K562 (cell line): ENCODE results near the gene ZNF521. TPM values are rescaled to one million over a fixed set of nuclear protein-coding genes. Genes with fewer than 3 reads are reported as not detected.

Experiments
- CEBPB ChIP-seq: fragments of 450-650 bp; IDR thresholded peaks from 2 replicates; pipeline ENCODE4 v1.6.1; 2016; ENCODE audit warnings: missing genetic modification characterization, missing compliant biosample characterization
- CHD4 ChIP-seq: fragments of 200-600 bp; sonication (generic); IDR thresholded peaks from 3 replicates; pipeline ENCODE4 v1.6.1; 2012; ENCODE audit warnings: low read depth, mild to moderate bottlenecking, mixed read lengths, low read length, inconsistent platforms; ENCODE audit not compliant: insufficient read depth, insufficient replicate concordance, poor library complexity, severe bottlenecking
- GABPA ChIP-seq: fragments of 200-800 bp; sonication (Bioruptor generic); conservative IDR thresholded peaks from 2 replicates; pipeline ENCODE4 v1.6.1; 2016; ENCODE audit warnings: low read depth, missing genetic modification characterization, missing compliant biosample characterization
- ID3 ChIP-seq, 2 experiments: fragments of 250-450 bp in 1 of 2; fragments of 450-650 bp in 1 of 2; sonication (Bioruptor Pico) in 1 of 2; IDR thresholded peaks; 2 replicates each; pipeline versions ENCODE4 v1.6.1 to v1.8.0; 2016 to 2021; ENCODE audit warnings: mild to moderate bottlenecking in 2 of 2, moderate library complexity in 2 of 2, missing compliant biosample characterization in 1 of 2, missing genetic modification characterization in 1 of 2
- KDM4B ChIP-seq, 2 experiments: fragments of 450-650 bp in 1 of 2; sonication (generic) in 1 of 2; IDR thresholded peaks; 2 replicates each; pipeline ENCODE4 v1.6.1; 2016 to 2017; ENCODE audit warnings: borderline replicate concordance in 2 of 2, antibody characterized with exemption in 1 of 2, low read depth in 1 of 2, mild to moderate bottlenecking in 1 of 2
- SIX5 ChIP-seq, 2 experiments: IDR thresholded peaks; 2 replicates each; pipeline ENCODE4 v1.6.1; 2011; ENCODE audit warnings: low read length in 2 of 2, borderline replicate concordance in 1 of 2, low read depth in 1 of 2, mild to moderate bottlenecking in 1 of 2, moderate library complexity in 1 of 2; ENCODE audit not compliant: insufficient read depth in 1 of 2
- ZNF23 ChIP-seq: fragments of 250-450 bp; sonication (Bioruptor Pico); IDR thresholded peaks from 2 replicates; pipeline ENCODE4 v1.4.0; 2020; ENCODE audit warnings: mild to moderate bottlenecking
- ZNF41 ChIP-seq: fragments of 250-450 bp; sonication (Bioruptor Pico); conservative IDR thresholded peaks from 2 replicates; pipeline ENCODE4 v1.4.0; 2020; ENCODE audit warnings: mild to moderate bottlenecking
- ZNF431 ChIP-seq: sonication (generic); formaldehyde crosslinking; IDR thresholded peaks from 2 replicates; pipeline ENCODE4 v1.8.0; 2022; ENCODE audit warnings: mild to moderate bottlenecking, missing genetic modification reagents
- ZNF584 ChIP-seq: fragments of 200-800 bp; sonication (Bioruptor generic); IDR thresholded peaks from 2 replicates; pipeline ENCODE4 v1.6.1; 2016; ENCODE audit warnings: low read depth, mild to moderate bottlenecking, missing genetic modification characterization, missing compliant biosample characterization
- polyA plus RNA-seq, 8 experiments: library from polyadenylated mRNA; depleted of rRNA in 4 of 8; stranded (reverse) in 5 of 8; unstranded in 3 of 8; fragments of >200 nt; fragmentation: Nextera tagmentation in 2 of 8; fragmentation: Illumina TruSeq in 1 of 8; extraction: Ambion mirVana in 2 of 8; extraction: Trizol in 1 of 8; gene quantifications; 2 replicates each; pipeline versions ENCODE4 v1.2.1 to v1.2.3, GENCODE V29; 2011 to 2014; ENCODE audit warnings: inconsistent platforms in 1 of 8, missing spikeins in 1 of 8
- total RNA-seq, 7 experiments: library from RNA; depleted of rRNA in 6 of 7; stranded (reverse); fragments of >200 nt in 6 of 7; fragmentation: Illumina TruSeq in 2 of 7; extraction: Trizol in 2 of 7; gene quantifications; 2 replicates each; pipeline versions ENCODE4 v1.2.1 to v1.2.3, GENCODE V29; 2011 to 2021; ENCODE audit warnings: low replicate concordance in 1 of 7
- TF ChIP-seq, protein P1 (sequence below): sonication (generic); formaldehyde crosslinking; IDR thresholded peaks from 2 replicates; pipeline ENCODE4 v1.8.1; 2023; ENCODE audit warnings: mild to moderate bottlenecking, missing genetic modification reagents, moderate library complexity
- TF ChIP-seq, protein P2 (sequence below): fragments of 450-650 bp; IDR thresholded peaks from 2 replicates; pipeline ENCODE4 v1.6.1; 2016; ENCODE audit warnings: borderline replicate concordance
- TF ChIP-seq, protein P3 (sequence below): fragments of 450-650 bp; IDR thresholded peaks from 2 replicates; pipeline ENCODE4 v1.6.1; 2017; ENCODE audit warnings: antibody characterized with exemption, mild to moderate bottlenecking
- TF ChIP-seq, protein P4 (sequence below): fragments of 250-450 bp; sonication (Bioruptor Pico); IDR thresholded peaks from 2 replicates; pipeline ENCODE4 v1.8.0; 2021; ENCODE audit warnings: mild to moderate bottlenecking, moderate library complexity

ZNF521 gene
- total and polyA plus RNA-seq, 9 of the 15 experiments (the other 6 are each of a cell fraction or from before 2014, with no cell fraction given) = 1.2 to 5.8 (median 1.6) TPM

DNA sequence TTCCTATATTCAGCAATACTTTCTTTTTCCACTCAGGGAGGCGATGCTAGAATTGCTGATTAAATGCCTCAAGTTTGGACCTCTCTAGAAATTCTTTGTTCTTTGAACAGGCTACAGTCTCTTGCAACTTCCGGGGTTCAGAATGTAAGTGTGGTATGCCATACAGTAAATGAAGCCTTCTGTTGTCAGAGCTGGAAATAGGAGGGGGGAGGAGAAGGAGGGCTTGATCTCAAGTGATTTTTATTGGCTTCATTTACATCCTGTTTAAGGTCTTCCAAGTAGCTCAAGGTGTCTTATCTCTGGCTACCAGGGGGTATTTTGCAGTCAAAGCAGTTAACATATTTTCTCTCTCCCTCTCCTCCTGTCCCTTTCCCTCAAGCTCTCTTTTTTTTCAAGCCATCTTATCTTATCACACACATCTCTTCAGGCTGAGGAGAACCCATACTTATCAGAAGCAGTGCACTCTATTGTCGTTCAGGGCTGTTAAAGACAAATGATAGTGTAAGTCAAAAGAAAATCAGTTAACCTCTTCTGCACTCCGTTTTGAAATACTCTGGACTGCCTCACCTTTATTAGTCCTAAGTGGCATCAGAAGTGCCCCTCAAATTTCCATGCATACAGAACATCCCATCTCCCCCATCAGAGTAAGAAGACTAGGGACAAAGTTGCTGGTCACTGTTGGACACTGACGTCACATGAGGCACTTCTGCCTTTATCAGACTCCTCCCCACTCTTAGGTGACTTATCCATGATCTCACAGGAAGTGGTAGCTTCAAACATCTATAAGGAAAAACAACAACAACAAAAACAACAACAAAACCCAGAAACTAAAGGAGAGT, 112.2 kb downstream of the ZNF521 start (continued):
- TF ChIP-seq, protein P1, sequence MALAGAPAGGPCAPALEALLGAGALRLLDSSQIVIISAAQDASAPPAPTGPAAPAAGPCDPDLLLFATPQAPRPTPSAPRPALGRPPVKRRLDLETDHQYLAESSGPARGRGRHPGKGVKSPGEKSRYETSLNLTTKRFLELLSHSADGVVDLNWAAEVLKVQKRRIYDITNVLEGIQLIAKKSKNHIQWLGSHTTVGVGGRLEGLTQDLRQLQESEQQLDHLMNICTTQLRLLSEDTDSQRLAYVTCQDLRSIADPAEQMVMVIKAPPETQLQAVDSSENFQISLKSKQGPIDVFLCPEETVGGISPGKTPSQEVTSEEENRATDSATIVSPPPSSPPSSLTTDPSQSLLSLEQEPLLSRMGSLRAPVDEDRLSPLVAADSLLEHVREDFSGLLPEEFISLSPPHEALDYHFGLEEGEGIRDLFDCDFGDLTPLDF (CRISPR knock-in tag) = no peak
- no peak for TF ChIP-seq KDM4B (IDR thresholded peaks at IDR 0.05; ENCODE audit: borderline replicate concordance in 2 of 2, low read depth in 1 of 2)
- TF ChIP-seq ZNF23 (CRISPR knock-in tag) = no peak
- TF ChIP-seq ZNF41 (CRISPR knock-in tag) = no peak
- TF ChIP-seq GABPA (tag) = peak; percentile 47
- TF ChIP-seq, protein P2, sequence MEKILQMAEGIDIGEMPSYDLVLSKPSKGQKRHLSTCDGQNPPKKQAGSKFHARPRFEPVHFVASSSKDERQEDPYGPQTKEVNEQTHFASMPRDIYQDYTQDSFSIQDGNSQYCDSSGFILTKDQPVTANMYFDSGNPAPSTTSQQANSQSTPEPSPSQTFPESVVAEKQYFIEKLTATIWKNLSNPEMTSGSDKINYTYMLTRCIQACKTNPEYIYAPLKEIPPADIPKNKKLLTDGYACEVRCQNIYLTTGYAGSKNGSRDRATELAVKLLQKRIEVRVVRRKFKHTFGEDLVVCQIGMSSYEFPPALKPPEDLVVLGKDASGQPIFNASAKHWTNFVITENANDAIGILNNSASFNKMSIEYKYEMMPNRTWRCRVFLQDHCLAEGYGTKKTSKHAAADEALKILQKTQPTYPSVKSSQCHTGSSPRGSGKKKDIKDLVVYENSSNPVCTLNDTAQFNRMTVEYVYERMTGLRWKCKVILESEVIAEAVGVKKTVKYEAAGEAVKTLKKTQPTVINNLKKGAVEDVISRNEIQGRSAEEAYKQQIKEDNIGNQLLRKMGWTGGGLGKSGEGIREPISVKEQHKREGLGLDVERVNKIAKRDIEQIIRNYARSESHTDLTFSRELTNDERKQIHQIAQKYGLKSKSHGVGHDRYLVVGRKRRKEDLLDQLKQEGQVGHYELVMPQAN = no peak
- TF ChIP-seq ZNF431 = no peak
- TF ChIP-seq ZNF584 (CRISPR knock-in tag) = peak; percentile 76
- TF ChIP-seq CHD4 = no peak
- TF ChIP-seq CEBPB (tag) = no peak
- TF ChIP-seq, protein P3, sequence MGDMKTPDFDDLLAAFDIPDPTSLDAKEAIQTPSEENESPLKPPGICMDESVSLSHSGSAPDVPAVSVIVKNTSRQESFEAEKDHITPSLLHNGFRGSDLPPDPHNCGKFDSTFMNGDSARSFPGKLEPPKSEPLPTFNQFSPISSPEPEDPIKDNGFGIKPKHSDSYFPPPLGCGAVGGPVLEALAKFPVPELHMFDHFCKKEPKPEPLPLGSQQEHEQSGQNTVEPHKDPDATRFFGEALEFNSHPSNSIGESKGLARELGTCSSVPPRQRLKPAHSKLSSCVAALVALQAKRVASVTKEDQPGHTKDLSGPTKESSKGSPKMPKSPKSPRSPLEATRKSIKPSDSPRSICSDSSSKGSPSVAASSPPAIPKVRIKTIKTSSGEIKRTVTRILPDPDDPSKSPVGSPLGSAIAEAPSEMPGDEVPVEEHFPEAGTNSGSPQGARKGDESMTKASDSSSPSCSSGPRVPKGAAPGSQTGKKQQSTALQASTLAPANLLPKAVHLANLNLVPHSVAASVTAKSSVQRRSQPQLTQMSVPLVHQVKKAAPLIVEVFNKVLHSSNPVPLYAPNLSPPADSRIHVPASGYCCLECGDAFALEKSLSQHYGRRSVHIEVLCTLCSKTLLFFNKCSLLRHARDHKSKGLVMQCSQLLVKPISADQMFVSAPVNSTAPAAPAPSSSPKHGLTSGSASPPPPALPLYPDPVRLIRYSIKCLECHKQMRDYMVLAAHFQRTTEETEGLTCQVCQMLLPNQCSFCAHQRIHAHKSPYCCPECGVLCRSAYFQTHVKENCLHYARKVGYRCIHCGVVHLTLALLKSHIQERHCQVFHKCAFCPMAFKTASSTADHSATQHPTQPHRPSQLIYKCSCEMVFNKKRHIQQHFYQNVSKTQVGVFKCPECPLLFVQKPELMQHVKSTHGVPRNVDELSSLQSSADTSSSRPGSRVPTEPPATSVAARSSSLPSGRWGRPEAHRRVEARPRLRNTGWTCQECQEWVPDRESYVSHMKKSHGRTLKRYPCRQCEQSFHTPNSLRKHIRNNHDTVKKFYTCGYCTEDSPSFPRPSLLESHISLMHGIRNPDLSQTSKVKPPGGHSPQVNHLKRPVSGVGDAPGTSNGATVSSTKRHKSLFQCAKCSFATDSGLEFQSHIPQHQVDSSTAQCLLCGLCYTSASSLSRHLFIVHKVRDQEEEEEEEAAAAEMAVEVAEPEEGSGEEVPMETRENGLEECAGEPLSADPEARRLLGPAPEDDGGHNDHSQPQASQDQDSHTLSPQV = no peak
- TF ChIP-seq SIX5 (IDR thresholded peaks at IDR 0.05; ENCODE audit: borderline replicate concordance in 1 of 2, insufficient read depth in 1 of 2, low read depth in 1 of 2, low read length in 2 of 2) = no peak
- no peak for TF ChIP-seq ID3 (CRISPR knock-in tag; IDR thresholded peaks at IDR 0.05)
- TF ChIP-seq ID3 (tag; IDR thresholded peaks at IDR 0.05) = no peak
- TF ChIP-seq, protein P4, sequence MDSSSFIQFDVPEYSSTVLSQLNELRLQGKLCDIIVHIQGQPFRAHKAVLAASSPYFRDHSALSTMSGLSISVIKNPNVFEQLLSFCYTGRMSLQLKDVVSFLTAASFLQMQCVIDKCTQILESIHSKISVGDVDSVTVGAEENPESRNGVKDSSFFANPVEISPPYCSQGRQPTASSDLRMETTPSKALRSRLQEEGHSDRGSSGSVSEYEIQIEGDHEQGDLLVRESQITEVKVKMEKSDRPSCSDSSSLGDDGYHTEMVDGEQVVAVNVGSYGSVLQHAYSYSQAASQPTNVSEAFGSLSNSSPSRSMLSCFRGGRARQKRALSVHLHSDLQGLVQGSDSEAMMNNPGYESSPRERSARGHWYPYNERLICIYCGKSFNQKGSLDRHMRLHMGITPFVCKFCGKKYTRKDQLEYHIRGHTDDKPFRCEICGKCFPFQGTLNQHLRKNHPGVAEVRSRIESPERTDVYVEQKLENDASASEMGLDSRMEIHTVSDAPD = no peak
